Skin epidermis (tissue), 12 donors: ENCODE results near the gene SPC24.
A peak's percentile ranks its signal among the peaks of the same experiment; 100 is the strongest.

Experiments used
- H3K27ac ChIP-seq, 21 experiments: fragments of 200-600 bp; sonication (generic) in 11 of 21; one replicate each; pipeline ENCODE4 v1.5.0; 2020; ENCODE audit warnings: mild to moderate bottlenecking in 3 of 21, inconsistent platforms in 2 of 21, moderate library complexity in 2 of 21
- H3K4me3 ChIP-seq, 7 experiments: fragments of 200-600 bp; sonication (generic) in 2 of 7; one replicate each; pipeline ENCODE4 v1.5.0; 2020; ENCODE audit warnings: inconsistent platforms in 2 of 7, mild to moderate bottlenecking in 2 of 7, moderate library complexity in 1 of 7

The SPC24 gene

GRCh38 chr19:11155373-11156120, at the start of gene SPC24:
TSS of gene SPC24 (minus strand) at chr19:11155782. CDS start at chr19:11155776, 6 bp downstream.
- Histone ChIP-seq H3K27ac (peak within 1 kb of the TSS in 14 of 21 experiments; percentile 6 to 79 (median 50)), H3K4me3 (peak within 1 kb of the TSS; percentile 50 to 70 (median 54))

GRCh38 chr19:11204943-11205349, 49.4 kb upstream of the SPC24 start:
- no peak overlapping the region for H3K4me3 ChIP-seq
- H3K27ac ChIP-seq = peak overlapping the region in 4 of 21 experiments; percentile 2 to 50 (median 15)

- Histone ChIP-seq H3K27ac (peak overlapping the region in 11 of 21 experiments; percentile 14 to 82 (median 69)), H3K4me3 (no peak overlapping the region)
Measured at GRCh38 chr19:11204076-11204602, 48.6 kb upstream of the SPC24 start.

GRCh38 chr19:11203194-11204075, 47.9 kb upstream of the SPC24 start:
- Histone ChIP-seq H3K27ac (peak overlapping the region in 15 of 21 experiments; percentile 7 to 82 (median 69)), H3K4me3 (peak overlapping the region in 1 of 7 experiments; percentile 2)

GRCh38 chr19:11202488-11203193, 47.1 kb upstream of the SPC24 start:
- peak overlapping the region in 13 of 21 experiments; percentile 10 to 82 (median 71) for H3K27ac ChIP-seq
- no peak overlapping the region for H3K4me3 ChIP-seq

- H3K4me3 ChIP-seq = no peak overlapping the region
- peak overlapping the region in 1 of 21 experiments; percentile 29 for H3K27ac ChIP-seq
Measured at GRCh38 chr19:11201791-11202190, 46.2 kb upstream of the SPC24 start.

- Histone ChIP-seq H3K27ac (no peak overlapping the region), H3K4me3 (no peak overlapping the region)
Measured at GRCh38 chr19:11200931-11201330, 45.3 kb upstream of the SPC24 start.

GRCh38 chr19:11200015-11200574, 44.5 kb upstream of the SPC24 start:
- peak overlapping the region in 1 of 21 experiments; percentile 7 for H3K27ac ChIP-seq
- H3K4me3 ChIP-seq = no peak overlapping the region

- Histone ChIP-seq H3K4me3 (no peak overlapping the region), H3K27ac (peak overlapping the region in 1 of 21 experiments; percentile 20)
Measured at GRCh38 chr19:11199517-11199916, 43.9 kb upstream of the SPC24 start.

GRCh38 chr19:11198769-11199424, 43.3 kb upstream of the SPC24 start:
- H3K4me3 ChIP-seq = no peak overlapping the region
- H3K27ac ChIP-seq = peak overlapping the region in 3 of 21 experiments; percentile 2 to 85 (median 80)

- Histone ChIP-seq H3K4me3 (peak overlapping the region in 3 of 7 experiments; percentile 51 to 63 (median 55)), H3K27ac (peak overlapping the region in 11 of 21 experiments; percentile 2 to 85 (median 80))
Measured at GRCh38 chr19:11198175-11198534, 42.6 kb upstream of the SPC24 start.

- Histone ChIP-seq H3K4me3 (peak within 1 kb of the TSS; percentile 38 to 64 (median 55)), H3K27ac (peak within 1 kb of the TSS in 20 of 21 experiments; percentile 49 to 85 (median 76))
Measured at GRCh38 chr19:11197291-11198174, 42.0 kb upstream of the SPC24 start, which contains the start of gene KANK2. TSS of gene KANK2 (minus strand) at chr19:11197545. CDS start at chr19:11194511, 3,034 bp downstream.

- H3K4me3 ChIP-seq = peak overlapping the region; percentile 38 to 64 (median 55)
- H3K27ac ChIP-seq = peak overlapping the region in 20 of 21 experiments; percentile 29 to 85 (median 76)
Measured at GRCh38 chr19:11196406-11197287, 41.1 kb upstream of the SPC24 start.

GRCh38 chr19:11195681-11196080, 40.1 kb upstream of the SPC24 start:
- Histone ChIP-seq H3K4me3 (no peak overlapping the region), H3K27ac (peak overlapping the region in 8 of 21 experiments; percentile 0 to 74 (median 48))

GRCh38 chr19:11194656-11195558, 39.3 kb upstream of the SPC24 start:
- Histone ChIP-seq H3K4me3 (no peak overlapping the region), H3K27ac (peak overlapping the region in 16 of 21 experiments; percentile 0 to 74 (median 37))
